Progenitor cell of endocrine pancreas (in vitro differentiated cells): Measurements from ENCODE around the gene CCDC169. TPM values are rescaled to one million over a fixed set of nuclear protein-coding genes. Genes with fewer than 3 reads are reported as not detected.

Experiments used
- DNase-seq: peaks from one replicate; pipeline ENCODE4 v3.0.0; 2021; ENCODE audit warnings: low spot score; ENCODE audit not compliant: unreplicated experiment
- H3K27ac Mint-ChIP-seq: 2 replicates; pipeline ENCODE4 v1.8.0; 2021; ENCODE audit warnings: mild to moderate bottlenecking, moderate library complexity, mixed read lengths
- H3K27me3 Mint-ChIP-seq: 2 replicates; pipeline ENCODE4 v1.8.0; 2021; ENCODE audit warnings: mixed read lengths
- H3K36me3 Mint-ChIP-seq: 2 replicates; pipeline ENCODE4 v1.8.0; 2022; ENCODE audit warnings: mixed read lengths; ENCODE audit not compliant: insufficient read depth
- H3K4me1 Mint-ChIP-seq: 2 replicates; pipeline ENCODE4 v1.8.0; 2021; ENCODE audit warnings: low read depth, mixed read lengths
- H3K4me3 Mint-ChIP-seq: 2 replicates; pipeline ENCODE4 v1.8.0; 2021; ENCODE audit warnings: low read depth, mild to moderate bottlenecking, moderate library complexity, mixed read lengths
- H3K9me3 Mint-ChIP-seq: 2 replicates; pipeline ENCODE4 v1.8.0; 2021; ENCODE audit warnings: low read depth, mixed read lengths
- total RNA-seq: library from RNA; stranded (reverse); gene quantifications from 2 replicates; pipeline ENCODE4 v1.2.1, GENCODE V29; 2021
- TF ChIP-seq, protein P1 (sequence below): fragments of 200-600 bp; sonication (generic); IDR thresholded peaks from one replicate; pipeline ENCODE4 v1.5.0; 2021; ENCODE audit warnings: antibody characterized with exemption, mild to moderate bottlenecking; ENCODE audit not compliant: unreplicated experiment

CCDC169 gene
- total RNA-seq, 1 donor from 2014 or later, result 5.8 TPM

DNA sequence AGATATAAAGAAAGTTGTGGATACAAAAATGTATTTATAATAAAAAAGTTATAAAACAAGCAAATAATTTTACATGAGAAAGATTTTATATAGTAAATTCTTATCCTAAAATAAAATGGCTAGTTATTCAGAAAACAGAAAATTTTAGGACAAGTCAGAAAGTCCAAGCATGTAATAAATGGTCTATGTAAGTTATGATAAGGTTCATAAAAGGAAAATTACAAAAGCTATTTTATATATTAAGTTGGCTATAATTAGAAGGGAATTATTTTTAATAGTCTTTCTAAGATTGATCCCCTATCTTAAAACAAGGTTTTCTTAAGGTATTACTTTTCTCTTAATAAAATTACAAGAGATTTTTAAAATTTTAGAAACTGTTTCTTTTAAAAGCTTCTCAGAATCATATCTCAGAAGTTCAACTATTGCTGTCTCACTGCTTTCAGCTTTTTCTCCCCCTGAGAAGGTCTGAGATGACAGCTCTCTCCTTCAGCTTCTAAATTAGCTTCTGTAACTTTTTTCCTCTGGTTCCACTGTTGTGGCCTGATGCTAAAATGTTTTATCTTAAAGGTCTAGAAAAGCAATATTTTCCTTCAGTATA is 8.7 kb downstream of the CCDC169 start:
- H3K36me3 Mint-ChIP-seq, result peaks cover 12% of the 10 kb centered on the region
- no peak for DNase-seq
- peaks cover 22% of the 10 kb centered on the region for H3K9me3 Mint-ChIP-seq
- TF ChIP-seq, protein P1, sequence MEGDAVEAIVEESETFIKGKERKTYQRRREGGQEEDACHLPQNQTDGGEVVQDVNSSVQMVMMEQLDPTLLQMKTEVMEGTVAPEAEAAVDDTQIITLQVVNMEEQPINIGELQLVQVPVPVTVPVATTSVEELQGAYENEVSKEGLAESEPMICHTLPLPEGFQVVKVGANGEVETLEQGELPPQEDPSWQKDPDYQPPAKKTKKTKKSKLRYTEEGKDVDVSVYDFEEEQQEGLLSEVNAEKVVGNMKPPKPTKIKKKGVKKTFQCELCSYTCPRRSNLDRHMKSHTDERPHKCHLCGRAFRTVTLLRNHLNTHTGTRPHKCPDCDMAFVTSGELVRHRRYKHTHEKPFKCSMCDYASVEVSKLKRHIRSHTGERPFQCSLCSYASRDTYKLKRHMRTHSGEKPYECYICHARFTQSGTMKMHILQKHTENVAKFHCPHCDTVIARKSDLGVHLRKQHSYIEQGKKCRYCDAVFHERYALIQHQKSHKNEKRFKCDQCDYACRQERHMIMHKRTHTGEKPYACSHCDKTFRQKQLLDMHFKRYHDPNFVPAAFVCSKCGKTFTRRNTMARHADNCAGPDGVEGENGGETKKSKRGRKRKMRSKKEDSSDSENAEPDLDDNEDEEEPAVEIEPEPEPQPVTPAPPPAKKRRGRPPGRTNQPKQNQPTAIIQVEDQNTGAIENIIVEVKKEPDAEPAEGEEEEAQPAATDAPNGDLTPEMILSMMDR, result no peak
- no peak overlapping the region for H3K4me3 Mint-ChIP-seq
- no peak overlapping the region for H3K27ac Mint-ChIP-seq
- no peaks in the 10 kb centered on the region for H3K27me3 Mint-ChIP-seq
- H3K4me1 Mint-ChIP-seq, result no peaks in the 10 kb centered on the region

DNA sequence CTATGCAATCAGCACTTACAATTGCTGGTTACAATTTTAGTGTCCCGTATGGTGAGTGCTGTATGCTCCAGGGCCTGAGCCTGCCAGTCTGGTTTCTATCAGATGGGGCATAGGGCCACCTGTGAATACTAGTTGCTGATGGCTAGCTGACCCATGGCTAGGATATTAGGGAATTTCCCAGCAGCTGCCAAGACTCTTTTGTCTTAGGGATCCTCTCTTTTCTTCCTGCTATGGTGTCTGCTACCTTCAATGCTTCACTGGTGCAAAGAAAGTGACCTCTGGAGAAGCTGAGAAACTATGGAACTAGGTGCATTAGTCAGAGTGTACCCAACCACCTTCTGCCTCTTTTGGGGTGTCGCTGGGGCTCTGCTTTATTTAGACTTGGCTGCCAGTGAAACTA is 11.6 kb downstream of the CCDC169 start:
- Mint-ChIP-seq H3K27me3 (no peaks in the 10 kb centered on the region), H3K9me3 (peaks cover 17% of the 10 kb centered on the region), H3K36me3 (peaks cover 9% of the 10 kb centered on the region), H3K4me3 (no peak overlapping the region), H3K4me1 (no peaks in the 10 kb centered on the region), H3K27ac (no peak overlapping the region)
- TF ChIP-seq, protein P1, result no peak
- no peak for DNase-seq

DNA sequence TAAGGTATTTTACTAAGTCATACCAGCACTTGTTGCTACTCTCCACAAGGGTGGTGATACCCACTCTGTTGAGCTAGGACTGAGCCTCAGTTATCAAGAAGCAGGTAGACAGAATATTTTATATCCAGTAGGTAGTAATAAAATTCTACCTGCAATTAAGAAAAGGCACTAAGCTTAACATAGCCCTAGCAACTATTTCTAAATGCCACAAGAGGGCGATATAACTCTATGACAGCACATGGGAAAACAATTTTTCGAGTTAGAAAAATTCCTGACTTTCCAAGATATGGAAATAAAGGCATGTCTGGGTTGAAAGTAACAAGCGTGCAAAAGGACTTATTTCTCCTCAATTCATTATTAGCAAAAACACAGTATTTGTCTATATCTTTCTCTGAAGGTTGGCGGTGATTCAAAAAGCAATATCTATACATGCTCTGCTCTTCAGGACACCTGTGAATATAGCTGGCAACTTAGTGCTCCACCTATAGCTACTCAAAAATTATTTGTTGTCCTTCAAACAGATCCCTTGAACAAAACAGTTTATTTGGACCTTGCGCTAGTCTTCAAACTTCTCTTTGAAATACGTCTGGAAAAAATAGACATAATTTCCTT is 14.7 kb downstream of the CCDC169 start:
- H3K9me3 Mint-ChIP-seq, result peaks cover 10% of the 10 kb centered on the region
- H3K27ac Mint-ChIP-seq, result no peak overlapping the region
- H3K4me1 Mint-ChIP-seq, result no peaks in the 10 kb centered on the region
- no peak for DNase-seq
- TF ChIP-seq, protein P1, result peak; percentile 93
- no peaks in the 10 kb centered on the region for H3K27me3 Mint-ChIP-seq
- no peak overlapping the region for H3K4me3 Mint-ChIP-seq
- H3K36me3 Mint-ChIP-seq, result peaks cover 2% of the 10 kb centered on the region

DNA sequence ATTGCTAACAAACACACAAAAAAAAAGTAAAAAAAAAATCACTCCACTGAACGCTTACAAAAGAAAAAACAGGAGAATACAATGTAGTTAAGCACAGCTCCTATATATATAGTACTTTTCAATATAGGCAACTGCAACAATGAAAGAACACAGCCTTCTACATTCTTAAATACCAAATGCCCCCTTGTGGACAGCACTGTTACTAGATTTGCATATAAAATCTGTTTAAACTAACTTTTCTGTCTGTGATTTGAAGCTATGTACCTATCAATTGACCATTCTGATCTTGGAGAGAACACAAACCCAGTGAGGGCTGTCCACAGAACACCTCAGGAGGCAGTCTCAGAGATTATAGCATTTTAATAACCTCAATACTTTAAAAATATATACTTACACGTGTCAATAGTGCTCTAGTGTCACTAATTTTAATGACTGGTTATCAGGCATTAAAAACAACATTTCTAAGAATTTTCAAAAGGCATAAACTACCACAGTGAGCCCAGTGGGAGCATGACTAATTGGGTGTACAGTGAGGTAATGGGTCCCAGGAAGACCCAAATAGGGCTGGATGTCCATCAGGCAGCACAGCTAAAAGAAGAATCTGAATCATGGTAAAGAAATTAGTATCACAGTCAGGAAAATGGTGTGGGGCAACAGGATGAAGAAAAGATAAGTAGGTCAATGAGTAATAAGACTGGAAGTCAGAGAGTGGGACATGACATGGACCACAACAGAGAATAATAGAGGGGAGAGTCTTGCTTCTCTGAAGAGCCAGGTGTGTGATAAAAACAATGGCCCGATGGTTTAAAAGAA is 22.2 kb downstream of the CCDC169 start:
- TF ChIP-seq, protein P1, result peak; percentile 82
- no peak for DNase-seq
- peaks cover 11% of the 10 kb centered on the region for H3K9me3 Mint-ChIP-seq
- no peak overlapping the region for H3K27ac Mint-ChIP-seq
- no peak overlapping the region for H3K4me3 Mint-ChIP-seq
- no peaks in the 10 kb centered on the region for H3K27me3 Mint-ChIP-seq
- H3K4me1 Mint-ChIP-seq, result no peaks in the 10 kb centered on the region
- peaks cover 1% of the 10 kb centered on the region for H3K36me3 Mint-ChIP-seq

DNA sequence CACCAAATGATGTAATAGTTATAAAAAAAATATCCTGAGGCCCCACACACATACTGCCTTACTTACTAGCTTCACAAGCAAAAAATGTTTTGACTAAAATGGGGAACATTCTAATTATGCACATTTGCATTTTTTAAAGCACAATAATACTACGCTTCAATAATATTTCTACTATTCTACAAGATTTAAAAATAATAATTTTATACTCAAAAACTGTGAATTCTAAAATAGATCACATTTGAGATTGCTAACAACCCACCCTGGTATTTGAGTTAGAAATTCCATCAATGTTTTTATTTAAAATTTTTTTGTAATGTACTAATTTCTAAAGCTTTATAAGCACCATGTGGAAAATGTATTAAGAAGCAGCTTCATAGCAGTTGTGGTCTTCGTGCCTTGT is 24.2 kb downstream of the CCDC169 start:
- Mint-ChIP-seq H3K27me3 (no peaks in the 10 kb centered on the region), H3K4me1 (peaks cover under 1% of the 10 kb centered on the region), H3K4me3 (no peak overlapping the region), H3K36me3 (peaks cover 6% of the 10 kb centered on the region), H3K9me3 (peaks cover 22% of the 10 kb centered on the region), H3K27ac (no peak overlapping the region)
- DNase-seq, result no peak
- TF ChIP-seq, protein P1, result no peak
